Thoracic aorta (tissue), 2 donors: ENCODE data around the gene ALKBH7. TPM values are rescaled to one million over a fixed set of nuclear protein-coding genes. Genes with fewer than 3 reads are reported as not detected.
"Not testable (repeated sequence)": the region's sequence is repeated elsewhere in the genome, so short reads cannot be mapped to it uniquely, and the experiment has no call there.

Source experiments
- ATAC-seq: fragments of 150-250 bp; one replicate; pipeline ENCODE4 v1.8.0; 2017; ENCODE audit warnings: low read depth; ENCODE audit not compliant: insufficient number of reproducible peaks, low FRiP score
- DNase-seq: peaks from one replicate; pipeline ENCODE4 v3.0.0-alpha.2; 2020; ENCODE audit warnings: low spot score
- H3K27ac ChIP-seq, 2 donors: fragments of 200-600 bp; sonication (generic); 1 replicate in 1 of 2; 2 replicates in 1 of 2; pipeline ENCODE4 v1.5.1; 2016; ENCODE audit warnings: mild to moderate bottlenecking in 2 of 2, moderate library complexity in 2 of 2
- H3K27me3 ChIP-seq: fragments of 200-600 bp; sonication (generic); replicated peaks from 2 replicates; pipeline ENCODE4 v1.6.0; 2016; ENCODE audit warnings: mild to moderate bottlenecking; ENCODE audit not compliant: insufficient read depth
- H3K36me3 ChIP-seq: fragments of 200-600 bp; sonication (generic); one replicate; pipeline ENCODE4 v1.5.1; 2016
- H3K4me1 ChIP-seq, 2 donors: fragments of 200-600 bp; sonication (generic); 1 replicate in 1 of 2; 2 replicates in 1 of 2; pipeline versions ENCODE4 v1.5.1 to v1.6.0; 2016; ENCODE audit warnings: low read depth in 2 of 2, mild to moderate bottlenecking in 1 of 2; ENCODE audit not compliant: control insufficient read depth in 1 of 2
- H3K4me3 ChIP-seq: fragments of 200-600 bp; sonication (generic); 2 replicates; pipeline ENCODE4 v1.5.1; 2016; ENCODE audit warnings: mild to moderate bottlenecking
- H3K9me3 ChIP-seq: fragments of 200-600 bp; sonication (generic); 2 replicates; pipeline ENCODE4 v1.5.1; 2016
- total RNA-seq, 2 donors: library from RNA; depleted of rRNA; stranded (reverse); fragments of >200 nt; gene quantifications; one replicate each; pipeline versions ENCODE4 v1.1.0 to v1.2.3, GENCODE V29; 2016
- TF ChIP-seq, protein P1 (sequence below): fragments of 200-600 bp; sonication (generic); IDR thresholded peaks from one replicate; pipeline ENCODE4 v1.5.1; 2019; ENCODE audit warnings: antibody characterized with exemption

The ALKBH7 gene
- total RNA-seq, 2 donors from 2014 or later, result 29.1 to 37.6 TPM

DNA sequence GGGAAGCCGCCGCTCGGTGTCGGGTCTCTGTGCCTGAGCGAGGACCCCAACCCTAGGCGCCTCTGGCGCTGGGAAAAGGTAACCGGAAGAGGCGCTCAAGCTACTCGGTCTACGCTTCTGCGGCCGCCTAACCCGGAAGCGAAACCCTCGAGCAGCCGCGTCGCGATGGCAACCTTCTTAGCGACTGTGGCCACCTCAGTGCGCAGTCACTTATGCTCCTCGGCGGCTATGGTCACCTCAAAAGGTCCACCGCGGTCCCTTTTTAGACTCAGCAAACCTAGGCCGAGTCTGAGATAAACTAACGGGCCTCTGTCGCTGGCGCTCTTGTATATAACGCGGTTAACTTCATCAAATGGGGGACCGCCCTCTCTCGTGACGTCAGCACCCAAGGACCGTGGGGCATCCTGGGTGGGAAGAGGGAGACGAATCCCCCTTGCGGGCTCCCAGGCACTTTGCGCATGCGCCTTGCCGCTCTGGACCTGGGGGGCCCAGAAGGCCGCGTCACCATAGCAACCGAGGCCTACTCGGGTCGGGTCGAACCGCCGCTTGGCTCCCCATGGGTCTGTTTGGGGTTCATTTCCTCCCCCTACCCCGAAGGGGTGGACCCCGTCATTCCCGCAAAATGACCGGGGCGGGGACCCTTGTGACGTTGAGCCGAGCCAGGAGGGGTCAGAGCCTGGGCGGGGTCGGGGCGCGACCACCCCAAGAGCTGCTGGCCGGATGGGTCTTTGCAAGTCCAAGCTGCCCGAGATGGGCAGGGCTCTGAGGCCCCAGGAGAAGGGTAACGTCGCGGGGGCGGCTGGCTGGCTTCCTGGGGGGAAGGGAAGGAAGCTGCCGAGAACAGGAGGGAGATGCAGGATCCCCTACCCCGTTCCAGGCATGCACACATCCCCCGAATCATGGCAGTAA, 20.7 kb downstream of the ALKBH7 start, which contains the start of gene GTF2F1:
GTF2F1 (minus strand) TSS at position 91 of the 909 bp plus-strand sequence. CDS start 169 bp downstream, outside the sequence.
- peak within 1 kb of the TSS; percentile 90 for H3K4me3 ChIP-seq

GRCh38 chr19:6393983-6394412, 21.4 kb downstream of the ALKBH7 start:
- Histone ChIP-seq H3K9me3 (no peaks in the 10 kb centered on the region), H3K4me3 (peak overlapping the region; percentile 90), H3K36me3 (peaks cover 5% of the 10 kb centered on the region), H3K27me3 (no peaks in the 10 kb centered on the region), H3K4me1 (peaks cover 7 to 25% of the 10 kb centered on the region in 2 donors), H3K27ac (peak overlapping the region; percentile 97 to 98)
- ATAC-seq (no peak), DNase-seq (no peak)
- TF ChIP-seq, protein P1, sequence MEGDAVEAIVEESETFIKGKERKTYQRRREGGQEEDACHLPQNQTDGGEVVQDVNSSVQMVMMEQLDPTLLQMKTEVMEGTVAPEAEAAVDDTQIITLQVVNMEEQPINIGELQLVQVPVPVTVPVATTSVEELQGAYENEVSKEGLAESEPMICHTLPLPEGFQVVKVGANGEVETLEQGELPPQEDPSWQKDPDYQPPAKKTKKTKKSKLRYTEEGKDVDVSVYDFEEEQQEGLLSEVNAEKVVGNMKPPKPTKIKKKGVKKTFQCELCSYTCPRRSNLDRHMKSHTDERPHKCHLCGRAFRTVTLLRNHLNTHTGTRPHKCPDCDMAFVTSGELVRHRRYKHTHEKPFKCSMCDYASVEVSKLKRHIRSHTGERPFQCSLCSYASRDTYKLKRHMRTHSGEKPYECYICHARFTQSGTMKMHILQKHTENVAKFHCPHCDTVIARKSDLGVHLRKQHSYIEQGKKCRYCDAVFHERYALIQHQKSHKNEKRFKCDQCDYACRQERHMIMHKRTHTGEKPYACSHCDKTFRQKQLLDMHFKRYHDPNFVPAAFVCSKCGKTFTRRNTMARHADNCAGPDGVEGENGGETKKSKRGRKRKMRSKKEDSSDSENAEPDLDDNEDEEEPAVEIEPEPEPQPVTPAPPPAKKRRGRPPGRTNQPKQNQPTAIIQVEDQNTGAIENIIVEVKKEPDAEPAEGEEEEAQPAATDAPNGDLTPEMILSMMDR, result no peak

More for the DNA sequence above, 20.7 kb downstream of the ALKBH7 start, which contains the start of gene GTF2F1:
- Histone ChIP-seq H3K36me3 (peaks cover 11% of the 10 kb centered on the region), H3K27ac (peak within 1 kb of the TSS; percentile 97 to 98), H3K27me3 (no peaks in the 10 kb centered on the region), H3K9me3 (no peaks in the 10 kb centered on the region), H3K4me1 (peaks cover 7 to 25% of the 10 kb centered on the region in 2 donors)
- TF ChIP-seq, protein P1, result no peak
- DNase-seq (peak; percentile 82), ATAC-seq (peak; percentile 81)

GRCh38 chr19:6394831-6395230, 22.2 kb downstream of the ALKBH7 start:
- H3K4me1 ChIP-seq, result peaks cover 7 to 25% of the 10 kb centered on the region in 2 donors
- no peak overlapping the region for H3K4me3 ChIP-seq
- H3K27me3 ChIP-seq, result no peaks in the 10 kb centered on the region
- no peaks in the 10 kb centered on the region for H3K9me3 ChIP-seq
- ATAC-seq (no peak), DNase-seq (no peak)
- TF ChIP-seq, protein P1, result no peak
- H3K27ac ChIP-seq, result no peak overlapping the region
- H3K36me3 ChIP-seq, result no peaks in the 10 kb centered on the region

- H3K9me3 ChIP-seq, result no peaks in the 10 kb centered on the region
- no peak overlapping the region for H3K4me3 ChIP-seq
- DNase-seq, result no peak
- peaks cover 7 to 23% of the 10 kb centered on the region in 2 donors for H3K4me1 ChIP-seq
- H3K27ac ChIP-seq, result no peak overlapping the region
- TF ChIP-seq, protein P1, result no peak
- no peaks in the 10 kb centered on the region for H3K27me3 ChIP-seq
- H3K36me3 ChIP-seq, result no peaks in the 10 kb centered on the region
- no peak for ATAC-seq
Observed at GRCh38 chr19:6396305-6396704, 23.7 kb downstream of the ALKBH7 start.

DNA sequence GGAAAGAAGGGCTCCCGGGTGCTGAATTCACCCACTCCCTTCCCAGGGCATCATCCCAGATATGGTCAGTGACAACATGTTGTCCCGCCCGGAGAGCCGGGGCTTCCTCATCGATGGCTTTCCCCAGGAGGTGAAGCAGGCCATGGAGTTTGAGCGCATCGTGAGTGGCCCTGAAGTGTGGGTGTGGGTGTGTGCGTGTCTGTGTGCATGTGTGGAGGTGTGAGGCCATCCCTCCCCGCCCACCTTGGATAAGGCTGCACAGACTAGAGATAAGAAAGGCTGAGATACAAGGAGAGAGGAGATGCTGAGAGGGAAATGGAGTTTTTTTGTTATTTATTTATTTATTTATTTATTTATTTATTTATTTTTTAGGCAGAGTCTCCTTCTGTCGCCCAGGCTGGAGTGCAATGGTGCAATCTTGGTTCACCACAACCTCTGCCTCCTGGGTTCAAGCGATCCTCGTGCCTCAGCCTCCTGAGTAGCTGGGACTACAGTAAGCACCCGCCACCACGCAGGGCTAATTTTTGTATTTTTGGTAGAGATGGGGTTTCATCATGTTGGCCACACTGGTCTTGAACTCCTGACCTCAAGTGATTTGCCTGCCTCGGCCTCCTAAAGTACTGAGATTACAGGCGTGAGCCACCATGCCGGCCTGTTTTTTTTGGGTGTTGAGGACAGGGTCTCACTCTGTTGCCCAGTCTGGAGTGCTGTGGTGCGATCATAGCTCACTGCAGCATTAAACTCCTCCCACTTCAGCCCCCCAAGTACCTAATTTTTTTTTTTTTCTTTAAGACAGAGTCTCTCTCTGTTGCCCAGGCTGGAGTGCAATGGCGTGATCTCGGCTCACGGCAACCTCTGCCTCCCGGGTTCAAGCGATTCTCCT, 27.7 kb downstream of the ALKBH7 start:
- H3K4me1 ChIP-seq, H3K27ac ChIP-seq, H3K27me3 ChIP-seq, H3K36me3 ChIP-seq, H3K4me3 ChIP-seq, H3K9me3 ChIP-seq, ATAC-seq, DNase-seq: not testable (repeated sequence)
